Activated CD4-positive, alpha-beta T cell treated with anti-CD3 and anti-CD28 coated beads, Interleukin-2, Interleukin-6, amounts not matched to agents 100 ng/mL and 50 ng/mL, durations not matched to agents 16 hours and 8 hours (primary cell): ENCODE measurements around the gene KCNJ15.
"Not testable (repeated sequence)": the region's sequence is repeated elsewhere in the genome, so short reads cannot be mapped to it uniquely, and the experiment has no call there.

ENCODE experiments used
- DNase-seq: peaks from one replicate; pipeline ENCODE4 v3.0.0-alpha.2; 2020

KCNJ15 gene

GRCh38 chr21:38244885-38245869, 11.6 kb upstream of the KCNJ15 start:
- peak; percentile 83 for DNase-seq

GRCh38 chr21:38246511-38246910, 10.3 kb upstream of the KCNJ15 start:
- DNase-seq = no peak

GRCh38 chr21:38247054-38247453, 9.7 kb upstream of the KCNJ15 start:
- DNase-seq = not testable (repeated sequence)

- no peak for DNase-seq
Measured at GRCh38 chr21:38247738-38248510, 8.9 kb upstream of the KCNJ15 start.

GRCh38 chr21:38249256-38249655, 7.5 kb upstream of the KCNJ15 start:
- DNase-seq = peak; percentile 56

GRCh38 chr21:38249696-38250278, 7.0 kb upstream of the KCNJ15 start:
- no peak for DNase-seq

- DNase-seq = no peak
Measured at GRCh38 chr21:38250991-38251418, 5.8 kb upstream of the KCNJ15 start.

- no peak for DNase-seq
Measured at GRCh38 chr21:38254970-38255369, 1.8 kb upstream of the KCNJ15 start.

- no peak for DNase-seq
Measured at GRCh38 chr21:38255571-38256117, 1.1 kb upstream of the KCNJ15 start.

GRCh38 chr21:38257667-38258066, 876 bp downstream of the KCNJ15 start:
- no peak for DNase-seq

- DNase-seq = no peak
Measured at GRCh38 chr21:38258521-38259485, 2.0 kb downstream of the KCNJ15 start.

GRCh38 chr21:38259665-38260064, 2.9 kb downstream of the KCNJ15 start:
- DNase-seq = no peak

GRCh38 chr21:38260426-38260825, 3.6 kb downstream of the KCNJ15 start:
- DNase-seq = no peak

- no peak for DNase-seq
Measured at GRCh38 chr21:38261851-38262250, 5.1 kb downstream of the KCNJ15 start.

- no peak for DNase-seq
Measured at GRCh38 chr21:38263493-38263892, 6.7 kb downstream of the KCNJ15 start.

GRCh38 chr21:38264571-38264970, 7.8 kb downstream of the KCNJ15 start:
- no peak for DNase-seq

- DNase-seq = no peak
Measured at GRCh38 chr21:38265166-38265565, 8.4 kb downstream of the KCNJ15 start.

- DNase-seq = no peak
Measured at GRCh38 chr21:38266732-38267131, 9.9 kb downstream of the KCNJ15 start.

- no peak for DNase-seq
Measured at GRCh38 chr21:38267136-38267755, 10.5 kb downstream of the KCNJ15 start.

GRCh38 chr21:38267991-38268863, 11.4 kb downstream of the KCNJ15 start:
- DNase-seq = no peak
